Mammary epithelial cell (primary cell): Measurements from ENCODE around the gene SSRP1.

Experiments
- EZH2 ChIP-seq: IDR thresholded peaks from 2 replicates; pipeline ENCODE4 v1.6.1; 2012; ENCODE audit warnings: low read length, inconsistent platforms, borderline replicate concordance
- TF ChIP-seq, protein P1 (sequence below), 2 donors: IDR thresholded peaks in 1 of 2; conservative IDR thresholded peaks in 1 of 2; 2 replicates each; pipeline ENCODE4 v1.5.1; 2011 to 2012; ENCODE audit warnings: inconsistent platforms in 2 of 2, low read length in 2 of 2, mild to moderate bottlenecking in 2 of 2, control low read depth in 1 of 2, low read depth in 1 of 2; ENCODE audit not compliant: insufficient read depth in 1 of 2; ENCODE audit errors: extremely low read depth in 1 of 2

DNA sequence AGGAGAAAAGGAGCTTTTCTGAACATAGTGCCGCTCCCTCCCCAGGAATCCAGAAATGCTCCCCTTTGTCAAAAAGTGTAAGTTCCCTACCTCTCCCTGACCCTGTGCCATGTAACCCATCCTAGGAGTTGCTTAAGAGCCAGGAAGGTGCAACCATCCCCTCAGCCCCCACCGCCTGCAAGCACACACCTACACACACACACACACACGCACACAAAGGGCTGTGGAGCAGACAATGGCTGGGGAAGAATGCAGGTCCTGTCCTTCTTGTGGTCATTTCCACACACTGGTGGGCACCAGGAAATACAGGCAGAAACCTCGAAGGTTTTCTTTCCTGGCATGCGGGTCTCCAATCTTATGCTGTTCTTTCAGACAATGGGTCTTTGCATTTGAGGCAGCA is 3.6 kb upstream of the SSRP1 start:
- TF ChIP-seq, protein P1, sequence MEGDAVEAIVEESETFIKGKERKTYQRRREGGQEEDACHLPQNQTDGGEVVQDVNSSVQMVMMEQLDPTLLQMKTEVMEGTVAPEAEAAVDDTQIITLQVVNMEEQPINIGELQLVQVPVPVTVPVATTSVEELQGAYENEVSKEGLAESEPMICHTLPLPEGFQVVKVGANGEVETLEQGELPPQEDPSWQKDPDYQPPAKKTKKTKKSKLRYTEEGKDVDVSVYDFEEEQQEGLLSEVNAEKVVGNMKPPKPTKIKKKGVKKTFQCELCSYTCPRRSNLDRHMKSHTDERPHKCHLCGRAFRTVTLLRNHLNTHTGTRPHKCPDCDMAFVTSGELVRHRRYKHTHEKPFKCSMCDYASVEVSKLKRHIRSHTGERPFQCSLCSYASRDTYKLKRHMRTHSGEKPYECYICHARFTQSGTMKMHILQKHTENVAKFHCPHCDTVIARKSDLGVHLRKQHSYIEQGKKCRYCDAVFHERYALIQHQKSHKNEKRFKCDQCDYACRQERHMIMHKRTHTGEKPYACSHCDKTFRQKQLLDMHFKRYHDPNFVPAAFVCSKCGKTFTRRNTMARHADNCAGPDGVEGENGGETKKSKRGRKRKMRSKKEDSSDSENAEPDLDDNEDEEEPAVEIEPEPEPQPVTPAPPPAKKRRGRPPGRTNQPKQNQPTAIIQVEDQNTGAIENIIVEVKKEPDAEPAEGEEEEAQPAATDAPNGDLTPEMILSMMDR (conservative IDR thresholded peaks at IDR 0.05 in 1 of 2, IDR thresholded peaks at IDR 0.05 in 1 of 2; ENCODE audit: extremely low read depth in 1 of 2, insufficient read depth in 1 of 2, low read depth in 1 of 2, low read length in 2 of 2): no peak
- TF ChIP-seq EZH2: no peak
